H9 (cell line): ENCODE results near the gene CTRL. TPM values are rescaled to one million over a fixed set of nuclear protein-coding genes. Genes with fewer than 3 reads are reported as not detected.

ENCODE experiments used
- DNase-seq: peaks from one replicate; pipeline ENCODE4 v3.0.0-alpha.2; 2017
- H2AFZ ChIP-seq: one replicate; pipeline ENCODE4 v1.6.1; 2013; ENCODE audit warnings: mild to moderate bottlenecking, low read length, control low read depth, moderate library complexity
- H2AK5ac ChIP-seq: 2 replicates; pipeline ENCODE4 v1.6.1; 2013; ENCODE audit warnings: low read length, control low read depth, mixed read lengths; ENCODE audit not compliant: insufficient read length
- H2BK120ac ChIP-seq: one replicate; pipeline ENCODE4 v1.6.1; 2013; ENCODE audit warnings: low read depth, mild to moderate bottlenecking, low read length, control low read depth, inconsistent platforms; ENCODE audit not compliant: poor library complexity, severe bottlenecking
- H2BK12ac ChIP-seq: 2 replicates; pipeline ENCODE4 v1.6.1; 2013; ENCODE audit warnings: low read length, control low read depth, mixed read lengths, low read depth; ENCODE audit not compliant: insufficient read length
- H2BK15ac ChIP-seq: 2 replicates; pipeline ENCODE4 v1.6.1; 2013; ENCODE audit warnings: low read depth, low read length, control low read depth
- H2BK20ac ChIP-seq: one replicate; pipeline ENCODE4 v1.6.1; 2013; ENCODE audit warnings: low read depth, mild to moderate bottlenecking, low read length, control low read depth, inconsistent platforms; ENCODE audit not compliant: poor library complexity, severe bottlenecking
- H2BK5ac ChIP-seq: 2 replicates; pipeline ENCODE4 v1.6.1; 2013; ENCODE audit warnings: low read length, control low read depth, mixed read lengths; ENCODE audit not compliant: insufficient read length
- H3K14ac ChIP-seq: 2 replicates; pipeline ENCODE4 v1.6.1; 2013; ENCODE audit warnings: low read length, control low read depth; ENCODE audit not compliant: insufficient read depth
- H3K18ac ChIP-seq: 2 replicates; pipeline ENCODE4 v1.6.1; 2013; ENCODE audit warnings: low read depth, mild to moderate bottlenecking, mixed read lengths, low read length, control low read depth; ENCODE audit not compliant: insufficient read length
- H3K23ac ChIP-seq: 2 replicates; pipeline ENCODE4 v1.6.1; 2013; ENCODE audit warnings: low read length, control low read depth, mixed read lengths, low read depth; ENCODE audit not compliant: insufficient read length
- H3K23me2 ChIP-seq: 2 replicates; pipeline ENCODE4 v1.6.1; 2013; ENCODE audit warnings: low read depth, mild to moderate bottlenecking, mixed read lengths, low read length, control low read depth; ENCODE audit not compliant: insufficient read length, poor library complexity, severe bottlenecking
- H3K27ac ChIP-seq: 2 replicates; pipeline ENCODE4 v1.5.1; 2013; ENCODE audit warnings: low read length, control low read depth, mixed read lengths, low read depth; ENCODE audit not compliant: insufficient read length
- H3K27me3 ChIP-seq: 2 replicates; pipeline ENCODE4 v1.6.1; 2013; ENCODE audit warnings: low read length, control low read depth, inconsistent platforms; ENCODE audit not compliant: insufficient read depth
- H3K4ac ChIP-seq: 2 replicates; pipeline ENCODE4 v1.6.1; 2013; ENCODE audit warnings: low read depth, mild to moderate bottlenecking, control low read depth, inconsistent platforms, low read length, moderate library complexity
- H3K4me1 ChIP-seq: 2 replicates; pipeline ENCODE4 v1.6.1; 2013; ENCODE audit warnings: low read length, control low read depth, inconsistent platforms; ENCODE audit not compliant: insufficient read depth
- H3K4me2 ChIP-seq: 2 replicates; pipeline ENCODE4 v1.6.1; 2013; ENCODE audit warnings: low read length, control low read depth, mixed read lengths; ENCODE audit not compliant: insufficient read length, insufficient read depth
- H3K56ac ChIP-seq: 2 replicates; pipeline ENCODE4 v1.6.1; 2013; ENCODE audit warnings: low read depth, mild to moderate bottlenecking, mixed read lengths, low read length, control low read depth; ENCODE audit not compliant: insufficient read length
- H3K79me1 ChIP-seq: 2 replicates; pipeline ENCODE4 v1.6.1; 2013; ENCODE audit warnings: low read depth, mild to moderate bottlenecking, moderate library complexity, low read length, control low read depth, inconsistent platforms; ENCODE audit not compliant: insufficient read depth, poor library complexity, severe bottlenecking
- H3K79me2 ChIP-seq: 2 replicates; pipeline ENCODE4 v1.6.1; 2013; ENCODE audit warnings: low read length, control low read depth, inconsistent platforms; ENCODE audit not compliant: insufficient read depth
- H3K9ac ChIP-seq: 2 replicates; pipeline ENCODE4 v1.6.1; 2013; ENCODE audit warnings: low read length, control low read depth, mixed read lengths; ENCODE audit not compliant: insufficient read length; ENCODE audit errors: extremely low read depth
- H3K9me3 ChIP-seq: one replicate; pipeline ENCODE4 v1.6.1; 2013; ENCODE audit warnings: low read depth, low read length, inconsistent platforms; ENCODE audit not compliant: control insufficient read depth
- H3T11ph ChIP-seq: one replicate; pipeline ENCODE4 v1.6.1; 2013; ENCODE audit warnings: mild to moderate bottlenecking, low read length, control low read depth, inconsistent platforms
- H4K20me1 ChIP-seq: one replicate; pipeline ENCODE4 v1.6.1; 2013; ENCODE audit not compliant: control insufficient read depth, insufficient read length, insufficient read depth
- H4K5ac ChIP-seq: 2 replicates; pipeline ENCODE4 v1.6.1; 2013; ENCODE audit warnings: low read depth, mild to moderate bottlenecking, mixed read lengths, low read length, control low read depth; ENCODE audit not compliant: insufficient read length
- H4K8ac ChIP-seq: replicated peaks from 2 replicates; pipeline ENCODE4 v1.6.1; 2013; ENCODE audit warnings: low read length, control low read depth, mixed read lengths, low read depth; ENCODE audit not compliant: insufficient read length
- H4K91ac ChIP-seq: 2 replicates; pipeline ENCODE4 v1.6.1; 2013; ENCODE audit warnings: low read depth, mild to moderate bottlenecking, moderate library complexity, mixed read lengths, low read length, control low read depth; ENCODE audit not compliant: insufficient read length
- H3K27ac Mint-ChIP-seq, 3 experiments: 2 replicates in 2 of 3; 3 replicates in 1 of 3; pipeline ENCODE4 v1.8.0; 2020 to 2021; ENCODE audit warnings: mixed read lengths in 3 of 3, mild to moderate bottlenecking in 1 of 3, moderate library complexity in 1 of 3
- H3K27me3 Mint-ChIP-seq: 2 replicates; pipeline ENCODE4 v1.8.0; 2021; ENCODE audit warnings: low read depth, mild to moderate bottlenecking, moderate library complexity, mixed read lengths
- H3K36me3 Mint-ChIP-seq, 3 experiments: 2 replicates in 2 of 3; 3 replicates in 1 of 3; pipeline ENCODE4 v1.8.0; 2020 to 2021; ENCODE audit warnings: low read depth in 3 of 3, mixed read lengths in 3 of 3; ENCODE audit not compliant: insufficient read depth in 1 of 3
- H3K4me1 Mint-ChIP-seq, 2 experiments: 2 replicates each; pipeline ENCODE4 v1.8.0; 2020; ENCODE audit warnings: mixed read lengths in 2 of 2
- H3K4me3 Mint-ChIP-seq, 2 experiments: 2 replicates in 1 of 2; 3 replicates in 1 of 2; pipeline ENCODE4 v1.8.0; 2020 to 2021; ENCODE audit warnings: mild to moderate bottlenecking in 2 of 2, mixed read lengths in 2 of 2, moderate library complexity in 1 of 2
- H3K9me3 Mint-ChIP-seq, 2 experiments: 2 replicates in 1 of 2; 3 replicates in 1 of 2; pipeline ENCODE4 v1.8.0; 2020; ENCODE audit warnings: mild to moderate bottlenecking in 2 of 2, mixed read lengths in 2 of 2, moderate library complexity in 1 of 2
- CTCF ChIP-seq: fragments of 200-600 bp; sonication (generic); conservative IDR thresholded peaks from 3 replicates; pipeline ENCODE4 v1.8.0; 2021; ENCODE audit warnings: antibody characterized with exemption, mild to moderate bottlenecking
- WGBS: extraction: QIAGEN DNeasy Blood & Tissue Kit; methylation state at CpG from one replicate; pipeline ENCODE4 v1.1.7; 2013; ENCODE audit warnings: missing lambda C conversion rate, low lambda C conversion rate, mixed read lengths; ENCODE audit not compliant: insufficient read length; ENCODE audit errors: extremely low coverage; 5-methylcytosine and 5-hydroxymethylcytosine counted together
- total RNA-seq: library from RNA; stranded (reverse); gene quantifications from 2 replicates; pipeline ENCODE4 v1.2.1, GENCODE V29; 2021

CTRL gene
- total RNA-seq, 1 experiment from 2014 or later = 2.7 TPM

DNA sequence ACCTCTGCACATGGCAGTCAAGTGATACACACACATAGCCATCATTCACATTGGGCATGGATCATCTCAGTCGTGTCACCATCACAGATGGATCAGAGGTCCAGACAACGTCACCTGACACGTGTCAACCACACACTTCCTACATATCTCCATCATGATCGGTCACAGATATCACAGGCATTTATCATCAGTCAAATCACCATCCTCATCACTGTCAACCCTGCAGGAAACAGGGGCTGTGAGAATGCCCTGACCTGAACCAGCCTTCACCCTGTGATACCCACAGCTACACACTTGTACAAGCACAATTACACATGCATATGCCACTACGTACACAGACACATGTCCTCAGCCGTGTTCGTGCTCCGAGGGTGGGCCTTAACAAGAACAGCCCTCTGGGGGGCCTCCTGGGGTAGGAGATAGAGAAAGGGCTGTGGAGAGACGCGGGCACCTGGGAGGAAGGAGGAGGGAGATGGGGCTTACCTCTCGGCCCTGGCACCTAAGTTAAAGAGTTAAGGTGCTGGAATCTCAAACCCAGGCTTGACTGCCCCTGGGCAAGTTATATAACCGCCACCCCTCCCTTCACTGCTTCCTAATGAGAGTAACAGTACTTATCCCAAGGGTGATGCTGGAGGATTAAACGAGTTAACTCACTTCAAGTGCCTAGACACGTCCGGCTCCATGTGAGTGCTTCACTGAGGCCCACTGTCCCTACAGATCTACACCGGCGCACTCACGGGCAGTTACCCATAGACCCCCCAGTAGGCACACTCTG lies 35.7 kb upstream of the CTRL start:
- Histone ChIP-seq H2BK20ac (no peak overlapping the region), H3K4ac (no peak overlapping the region), H3K23me2 (peaks cover 3% of the 10 kb centered on the region), H2BK120ac (no peak overlapping the region), H2AFZ (no peak overlapping the region), H3K4me1 (peaks cover 5% of the 10 kb centered on the region; the same call in 1 of the 2 replicates), H3K27me3 (no peaks in the 10 kb centered on the region), H3K27ac (no peak overlapping the region), H3K4me2 (peak overlapping the region; percentile 66), H4K5ac (no peak overlapping the region), H3K14ac (peak overlapping the region; percentile 2; the same call in 1 of the 2 replicates), H3T11ph (no peak overlapping the region), H3K79me2 (no peaks in the 10 kb centered on the region; the same call in 1 of the 2 replicates), H3K79me1 (peaks cover 4% of the 10 kb centered on the region), H3K18ac (no peak overlapping the region), H4K20me1 (peaks cover 3% of the 10 kb centered on the region), H4K8ac (no peak overlapping the region), H3K23ac (no peak overlapping the region), H2BK15ac (no peak overlapping the region), H2AK5ac (no peak overlapping the region), H4K91ac (no peak overlapping the region), H2BK12ac (no peak overlapping the region), H3K9ac (peak overlapping the region; percentile 33), H3K56ac (no peak overlapping the region), H3K9me3 (no peaks in the 10 kb centered on the region), H2BK5ac (no peak overlapping the region)
- Mint-ChIP-seq H3K27ac (peak overlapping the region; percentile 46 to 93 (median 57); a peak in 3 of 7 replicates), H3K9me3 (no peaks in the 10 kb centered on the region; a peak in 1 of 5 replicates), H3K4me1 (peaks cover 37 to 42% of the 10 kb centered on the region in 2 experiments), H3K27me3 (peaks cover 2% of the 10 kb centered on the region), H3K36me3 (peaks cover 2 to 22% (median 8%) of the 10 kb centered on the region in 3 experiments; a peak in 6 of 7 replicates), H3K4me3 (peak overlapping the region; percentile 93 to 95)
- no CpG with 5 or more reads among the region's 18 CpGs for WGBS
- TF ChIP-seq CTCF = no peak
- no peak for DNase-seq
